NAMALWA (cell line): Measurements from ENCODE around the gene THOC7.

Experiments used
- DNase-seq: peaks from one replicate; pipeline ENCODE4 v3.0.0-alpha.2; 2015; ENCODE audit warnings: low spot score

The THOC7 gene

DNA sequence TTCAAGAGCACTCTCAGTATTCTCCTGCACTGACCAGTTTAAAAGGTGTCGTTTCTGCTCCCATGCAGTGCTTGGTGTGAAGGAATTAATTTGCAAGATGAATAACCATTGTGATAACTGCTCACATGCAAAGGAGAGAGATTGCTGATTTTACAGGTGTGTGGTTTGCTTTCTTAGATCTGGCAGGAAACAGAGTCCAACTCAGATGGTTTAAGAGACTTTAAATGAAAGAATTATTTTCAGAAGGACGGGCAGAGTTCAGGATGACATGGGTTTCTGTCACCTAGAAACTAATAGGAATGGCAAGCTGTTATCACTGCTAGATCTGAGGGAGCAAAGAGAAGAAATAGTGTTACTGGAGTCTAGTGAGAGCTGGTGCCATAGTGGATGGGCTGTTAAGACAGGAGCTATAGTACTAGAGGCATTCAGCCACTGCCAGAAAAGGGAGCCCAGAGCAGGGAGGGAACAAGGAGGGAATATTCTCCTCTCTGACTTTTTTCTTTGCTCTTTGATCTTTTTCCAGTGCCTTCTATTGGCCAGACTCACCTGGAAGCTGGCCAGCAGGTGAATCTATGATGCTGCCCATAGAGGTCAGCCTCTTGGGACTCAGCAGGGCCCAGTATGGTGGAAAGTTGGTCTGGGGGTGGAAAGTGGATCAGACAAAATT is 14.9 kb upstream of the THOC7 start:
- no peak for DNase-seq

DNA sequence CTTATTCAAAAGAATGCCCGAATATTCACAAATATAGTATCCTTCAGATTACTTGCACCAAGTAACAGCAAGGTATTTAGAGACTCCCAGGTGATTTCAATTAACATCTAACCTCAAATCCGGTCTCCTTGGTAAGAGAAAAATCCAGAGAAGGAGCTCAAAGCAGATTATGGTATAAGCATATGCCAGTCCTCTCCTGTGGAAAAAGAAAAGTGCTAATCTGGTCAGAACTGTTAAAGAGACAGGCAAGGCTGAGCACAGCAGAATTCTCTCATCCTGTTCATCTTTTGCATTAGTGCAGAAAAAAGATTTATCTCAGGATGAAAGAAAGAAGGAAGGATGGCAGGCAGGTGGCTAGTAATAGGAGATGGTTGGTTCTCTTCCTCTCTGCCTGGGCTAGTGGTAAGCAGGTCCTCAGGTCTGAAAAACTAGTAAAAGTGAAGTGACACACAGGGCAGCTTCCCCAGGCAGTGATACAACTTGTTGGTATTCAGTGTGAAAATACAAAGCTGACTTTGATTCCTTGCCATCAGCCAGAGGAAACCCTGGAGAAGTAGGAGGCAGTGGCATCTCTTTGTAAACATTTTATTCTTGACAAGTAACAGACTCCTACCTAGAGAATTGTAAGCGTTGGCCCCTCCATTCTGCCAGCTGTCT is 14.3 kb upstream of the THOC7 start:
- DNase-seq = no peak

DNA sequence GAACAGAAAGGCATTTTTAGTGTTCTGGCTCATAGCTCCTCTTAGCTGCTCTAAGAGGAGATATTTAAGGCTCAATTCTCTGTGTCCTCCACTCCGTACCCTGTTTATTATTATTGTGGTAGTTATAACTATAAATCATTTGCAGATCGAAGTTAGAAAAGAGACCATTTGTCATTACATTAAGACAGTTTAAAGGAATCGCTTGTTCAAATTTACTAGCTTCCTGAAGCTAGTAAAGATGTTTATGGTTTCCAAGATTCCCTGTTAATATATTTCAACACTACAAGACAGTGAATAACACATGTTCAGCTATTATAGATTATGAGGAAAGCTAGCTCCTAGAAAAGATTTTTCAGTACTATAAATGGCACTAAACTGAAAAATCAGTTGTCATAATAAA is 12.7 kb upstream of the THOC7 start:
- DNase-seq = no peak

DNA sequence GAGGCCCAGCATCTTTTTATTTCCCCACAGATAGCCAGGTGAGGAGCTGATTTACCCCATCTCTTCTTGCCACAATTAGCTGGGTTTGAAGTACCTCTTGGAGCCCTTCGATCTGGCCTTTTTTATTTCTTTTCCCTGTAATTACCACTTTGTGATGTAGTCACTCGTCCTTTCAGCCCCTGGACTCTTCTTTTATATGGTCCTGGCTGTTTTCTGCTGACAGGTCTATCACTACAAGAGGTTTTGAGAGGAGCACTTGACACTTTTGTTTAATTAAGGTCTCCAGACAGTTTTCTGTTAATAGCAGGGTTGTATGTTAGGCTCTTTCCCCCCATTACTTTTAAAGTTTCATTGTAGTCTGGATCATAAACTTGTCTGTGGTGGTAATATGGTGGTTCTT is 11.9 kb upstream of the THOC7 start:
- DNase-seq = no peak

DNA sequence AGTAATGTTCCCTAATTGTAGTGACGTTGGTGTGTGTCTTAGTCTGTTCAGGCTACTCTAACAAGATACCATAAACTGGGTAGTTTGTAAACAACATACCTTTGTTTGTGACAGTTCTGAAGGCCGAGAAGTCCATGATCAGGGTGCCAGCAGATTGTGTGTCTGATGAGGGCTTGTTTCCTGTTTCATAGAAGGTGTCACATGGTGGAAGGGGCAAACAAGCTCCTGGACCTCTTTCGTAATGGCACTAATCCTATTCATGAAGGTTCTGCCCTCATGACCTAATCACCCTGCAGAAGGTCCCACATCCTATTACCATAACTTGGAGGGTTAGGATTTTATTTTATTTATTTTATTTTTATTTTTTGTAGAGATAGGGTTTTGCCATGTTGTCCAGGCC is 11.2 kb upstream of the THOC7 start:
- no peak for DNase-seq

DNA sequence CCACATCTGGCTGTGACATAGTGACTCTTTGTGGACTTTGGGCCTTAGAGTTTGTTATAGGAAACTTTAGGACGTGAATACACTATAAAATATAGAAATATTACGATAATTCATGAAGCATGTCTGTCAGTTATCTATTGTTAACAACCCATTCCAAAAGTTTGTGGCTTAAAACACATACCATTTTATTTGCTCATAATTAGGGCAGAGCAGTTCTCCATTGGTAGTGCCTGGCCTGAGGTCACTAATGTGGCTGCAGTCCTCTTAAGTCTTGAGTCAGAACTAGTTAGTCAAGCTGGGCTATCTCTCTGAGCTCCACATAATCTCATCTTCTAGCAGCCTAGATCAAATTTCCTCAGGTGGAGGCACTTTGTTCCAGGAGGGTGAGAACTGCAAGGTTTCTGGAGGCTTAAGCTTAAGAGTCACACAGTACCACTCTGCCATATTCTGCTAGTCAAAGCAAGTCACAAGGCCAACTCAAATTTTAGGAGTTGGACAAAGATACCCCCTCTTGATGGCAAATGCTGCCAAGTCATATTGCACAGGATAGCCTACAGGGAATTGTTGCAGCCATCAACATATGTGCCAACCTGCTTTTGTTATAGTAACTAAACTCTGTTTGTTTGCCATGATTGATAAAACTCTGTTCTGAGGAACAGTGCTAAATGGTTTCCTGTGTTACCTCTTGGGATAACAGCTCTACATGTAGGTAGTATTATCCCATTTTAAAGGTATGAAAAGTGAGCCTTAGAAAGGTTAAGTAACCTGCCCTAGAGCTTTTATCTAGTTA is 8.7 kb upstream of the THOC7 start:
- no peak for DNase-seq

DNA sequence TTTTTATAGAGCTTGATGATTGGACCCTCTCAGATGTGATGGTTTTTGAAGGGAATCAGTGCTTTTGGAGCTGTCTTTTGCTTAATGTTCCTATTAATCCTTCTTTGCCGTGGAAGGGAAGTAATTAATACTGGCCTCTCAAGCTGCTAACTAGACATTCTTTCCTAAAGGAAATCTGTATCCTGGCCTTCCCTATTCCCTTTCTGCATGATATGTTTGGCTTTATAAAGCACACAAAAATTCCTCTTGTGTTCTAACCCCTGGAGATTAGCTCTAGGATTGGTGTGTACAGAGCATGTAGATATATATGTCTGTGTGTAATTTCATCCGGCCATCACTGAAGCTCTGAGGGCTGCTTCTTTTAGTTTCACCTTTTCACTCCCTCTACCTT is 7.0 kb upstream of the THOC7 start:
- no peak for DNase-seq

DNA sequence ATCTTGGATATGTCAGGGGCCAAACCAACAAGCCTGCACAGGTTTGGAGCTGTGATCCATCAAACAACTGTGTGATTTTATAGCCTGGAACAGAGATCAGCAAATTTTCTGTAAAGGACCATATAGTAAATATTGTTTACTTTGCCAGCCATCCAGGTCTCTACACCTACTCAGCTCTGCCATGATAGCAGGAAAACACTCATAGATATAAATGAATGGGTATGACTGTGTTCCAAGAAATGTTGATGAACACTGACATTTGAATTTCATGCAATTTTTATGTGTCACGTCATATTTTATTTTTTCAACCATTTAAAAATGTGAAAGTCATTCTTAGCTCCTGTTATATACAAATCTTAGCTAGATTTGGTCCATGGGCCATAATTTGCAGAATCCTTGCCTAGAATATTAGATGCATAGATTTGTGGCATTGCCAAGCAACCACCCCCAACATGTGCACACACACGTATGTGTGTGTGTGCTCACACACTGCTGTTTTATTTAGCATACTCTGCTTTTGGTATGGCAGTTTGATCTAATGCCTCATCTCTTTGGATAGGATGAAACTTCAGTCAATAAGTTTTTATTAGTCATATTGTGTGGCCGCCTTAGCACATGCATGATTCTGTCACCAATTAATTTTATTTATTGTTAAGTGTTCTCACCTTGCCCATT is 6.5 kb upstream of the THOC7 start:
- no peak for DNase-seq

DNA sequence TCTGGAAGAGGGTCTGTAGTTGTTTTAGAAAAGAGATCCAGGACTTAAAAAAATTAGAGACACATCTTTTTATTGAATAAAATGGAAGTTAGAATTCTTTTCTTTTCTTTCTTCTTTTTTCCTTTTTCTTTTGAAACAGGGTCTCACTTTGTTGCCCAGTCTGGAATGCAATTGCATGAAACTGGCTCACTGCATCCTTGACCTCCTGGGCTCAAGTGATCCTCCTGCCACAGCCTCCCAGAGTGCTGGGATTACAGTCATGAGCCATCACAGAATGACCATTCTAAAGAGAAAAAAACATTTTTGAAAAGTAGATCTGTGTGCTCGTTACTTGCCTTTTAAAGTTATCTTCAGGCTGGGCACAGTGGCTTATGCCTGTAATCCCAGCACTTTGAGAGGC is 3.6 kb upstream of the THOC7 start:
- DNase-seq = no peak

DNA sequence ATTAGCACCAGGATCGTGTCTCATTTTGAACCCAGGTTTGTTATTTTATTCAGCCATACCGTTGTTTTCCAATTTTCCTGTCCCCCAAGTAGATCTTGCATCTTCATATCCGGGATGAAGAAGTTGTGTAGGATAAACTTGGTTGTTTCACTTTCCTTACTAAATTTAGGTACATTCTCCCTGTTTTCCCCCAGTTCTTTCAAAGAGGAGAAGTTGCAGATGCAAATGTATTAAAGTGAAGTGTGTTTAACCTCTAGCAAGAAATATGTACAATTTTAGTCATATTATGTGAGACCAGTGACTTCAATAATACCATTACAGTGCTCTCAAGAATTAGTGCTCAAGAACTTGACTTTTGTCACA is 1.3 kb upstream of the THOC7 start:
- DNase-seq = peak; percentile 8

DNA sequence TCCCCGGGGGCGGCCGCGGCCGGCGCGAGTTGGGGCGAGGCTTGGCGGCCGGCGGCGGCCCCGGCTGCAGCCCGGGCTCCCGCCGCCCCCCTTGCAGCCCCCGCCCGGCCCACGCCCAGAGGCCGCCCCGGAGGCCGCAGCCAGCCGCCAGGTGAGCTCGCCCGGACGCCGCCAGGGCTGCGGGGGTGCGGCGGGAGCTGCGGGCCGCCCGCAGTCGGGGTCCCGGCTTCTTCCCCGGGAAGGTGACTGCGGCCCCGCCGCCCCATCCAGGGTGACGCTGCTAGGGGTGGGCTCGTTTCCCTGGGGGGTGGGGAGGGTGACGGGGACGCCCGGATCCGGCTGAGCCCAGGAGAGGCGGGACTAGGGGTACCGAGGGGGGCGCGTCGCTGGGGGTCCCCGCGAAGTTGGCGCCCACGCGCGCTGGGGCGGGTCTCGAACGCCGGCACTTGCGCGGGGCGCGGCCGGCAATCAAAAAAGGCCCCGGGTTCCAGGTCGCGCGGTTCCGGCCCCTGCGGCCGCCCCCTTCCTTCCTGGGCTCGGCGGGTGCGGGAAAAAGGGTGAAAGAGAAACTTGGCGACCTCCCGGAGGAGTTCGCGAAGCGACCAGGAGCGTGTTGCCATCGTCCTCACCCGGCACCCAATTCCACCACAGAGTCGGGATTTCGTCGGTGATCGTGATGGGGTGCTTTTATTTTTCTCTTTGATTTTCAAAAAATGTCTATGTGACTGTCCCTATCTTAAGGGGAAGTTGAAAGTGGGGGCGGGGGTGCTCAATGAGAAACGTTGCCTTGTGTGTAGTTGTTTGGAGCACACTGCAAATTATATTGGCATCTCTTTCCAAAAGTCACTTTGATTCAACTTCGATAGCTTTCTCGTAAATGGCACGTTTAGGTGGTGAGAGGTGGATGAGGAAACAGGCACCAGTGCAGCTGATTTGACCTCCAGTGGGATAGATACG is 681 bp upstream of the THOC7 start:
- DNase-seq = peak; percentile 42

DNA sequence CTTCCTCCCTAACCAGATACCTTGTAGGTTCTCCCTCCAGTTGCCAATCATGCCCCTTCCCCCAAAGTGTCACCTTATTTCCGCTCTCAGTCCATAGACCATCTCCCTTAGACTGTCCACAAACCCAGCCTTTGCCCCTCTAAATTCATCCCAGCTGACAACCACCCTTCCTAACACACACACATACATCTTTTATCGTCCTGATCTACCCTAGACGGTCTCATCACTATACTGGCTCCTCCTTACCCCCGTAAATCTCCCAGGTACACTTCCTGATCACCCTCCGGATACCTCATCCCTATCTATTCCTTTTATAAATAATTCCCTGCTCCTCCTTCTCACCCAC is 828 bp downstream of the THOC7 start:
- DNase-seq = peak; percentile 4

DNA sequence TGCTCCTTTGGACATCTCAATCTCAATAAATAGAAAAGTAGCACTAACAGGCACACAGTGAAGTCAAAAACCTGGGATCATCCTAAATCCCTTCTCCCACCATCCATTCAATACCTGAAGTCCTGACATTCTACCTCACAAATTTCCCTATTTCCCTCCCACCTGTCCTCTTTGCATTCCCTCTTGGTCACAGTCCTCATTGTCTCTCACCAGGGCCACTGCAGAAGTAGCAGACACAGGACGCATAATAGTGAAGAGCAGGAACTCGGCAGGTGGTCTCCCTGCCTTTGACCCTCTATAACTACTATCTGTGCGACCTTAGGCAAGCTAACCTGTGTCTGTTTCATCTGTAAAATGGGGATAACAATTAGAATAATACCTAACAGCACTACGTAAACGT is 2.3 kb downstream of the THOC7 start:
- DNase-seq = no peak

DNA sequence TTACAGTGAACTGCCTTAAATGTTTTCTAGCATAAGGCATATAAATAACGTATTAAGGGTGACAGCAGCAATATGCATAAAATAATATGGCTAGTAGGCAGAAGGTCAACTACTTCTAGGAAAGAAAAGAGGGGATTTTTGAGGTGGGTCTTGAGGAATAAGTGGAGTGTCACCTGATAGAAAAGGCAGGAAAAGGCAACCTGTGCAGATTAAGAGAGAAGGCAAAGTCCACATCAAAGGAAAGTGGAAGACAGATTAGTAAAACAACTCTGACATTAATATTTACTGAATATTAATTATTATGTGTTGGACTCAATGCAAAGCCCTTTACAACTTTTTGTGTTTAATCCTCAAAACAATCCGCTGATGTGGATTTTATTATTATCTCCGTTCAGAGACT is 2.8 kb downstream of the THOC7 start:
- DNase-seq = no peak

DNA sequence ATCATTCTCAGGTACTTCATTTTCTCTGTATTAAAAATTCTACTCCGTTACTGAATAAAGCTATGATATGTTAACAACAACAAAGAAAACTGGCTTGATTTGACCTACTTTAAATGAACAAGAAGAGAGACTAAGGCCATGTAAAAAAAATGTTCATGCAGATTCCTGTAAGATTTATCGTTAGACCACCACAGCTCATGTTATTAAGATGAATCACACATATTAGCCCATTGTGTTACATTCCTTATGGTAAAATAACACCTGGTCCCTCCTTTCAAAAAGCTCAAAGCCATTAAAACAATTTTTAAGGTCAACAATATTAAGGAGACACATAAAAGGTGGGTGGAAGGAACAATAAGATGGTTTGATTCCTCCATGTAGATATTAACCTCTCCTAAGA is 6.3 kb downstream of the THOC7 start:
- no peak for DNase-seq

DNA sequence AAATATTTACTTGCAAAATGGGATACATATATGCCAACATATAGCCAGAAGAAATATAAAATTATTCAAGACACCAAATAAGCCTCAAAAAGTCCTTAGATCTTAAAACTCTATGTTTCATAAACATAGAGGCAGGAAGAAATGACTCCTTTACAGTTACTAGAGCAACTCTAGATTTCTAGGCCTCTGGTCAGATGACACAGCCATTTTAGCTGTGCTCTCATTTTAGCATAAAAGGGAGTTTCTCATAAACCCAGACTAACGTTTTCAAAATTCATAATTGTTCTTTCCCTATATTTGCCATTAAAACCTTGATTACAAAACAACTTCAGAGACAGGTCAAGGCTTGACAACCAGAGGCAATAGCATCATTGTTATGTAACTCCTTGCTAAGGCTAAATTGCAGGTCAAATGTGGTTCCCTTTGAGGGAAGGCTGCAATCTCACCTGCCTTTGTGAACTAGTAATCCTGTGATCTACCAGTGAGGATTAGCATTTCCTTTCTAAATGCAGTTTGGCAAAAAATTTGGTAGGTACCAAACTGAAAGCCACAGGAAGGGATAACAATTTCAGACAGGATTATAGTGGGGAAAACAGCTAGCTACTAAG is 8.2 kb downstream of the THOC7 start:
- no peak for DNase-seq

DNA sequence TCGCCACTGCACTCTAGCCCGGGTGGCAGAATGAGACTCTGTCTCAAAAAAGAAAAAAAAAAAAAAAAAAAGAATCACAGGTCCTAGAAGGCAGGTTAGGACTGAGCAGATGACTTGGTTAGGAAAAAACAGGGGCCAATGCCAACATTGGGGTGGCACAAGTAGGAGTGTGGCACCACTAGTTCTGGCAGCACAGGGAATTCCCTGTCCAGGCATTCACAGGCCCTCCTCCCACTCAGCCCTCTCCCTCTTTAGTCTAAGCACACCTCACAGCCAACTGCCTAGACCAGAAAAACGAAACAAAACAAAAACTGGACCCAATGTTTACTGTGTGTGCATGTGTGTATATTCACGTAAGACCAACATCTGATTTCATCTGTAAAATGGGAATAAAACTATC is 10.5 kb downstream of the THOC7 start:
- no peak for DNase-seq

DNA sequence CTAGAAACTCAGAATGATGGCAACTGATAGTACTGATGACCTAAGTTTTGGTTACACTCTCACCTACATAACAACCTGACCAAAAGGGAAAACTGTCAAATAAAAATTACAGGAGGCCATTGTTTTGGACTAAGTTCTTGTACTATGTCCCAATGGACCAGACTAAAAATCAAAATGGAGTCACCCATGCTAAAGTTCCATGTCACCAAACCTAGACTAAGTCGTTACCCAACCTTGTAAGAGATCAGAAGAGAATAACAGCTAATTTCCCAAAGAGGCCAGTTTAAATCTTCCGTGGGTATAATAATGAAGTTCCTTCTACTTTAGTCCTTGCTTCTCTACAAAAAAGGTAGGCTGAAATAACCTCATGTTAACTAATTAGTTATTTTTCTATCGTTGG is 12.3 kb downstream of the THOC7 start:
- no peak for DNase-seq

DNA sequence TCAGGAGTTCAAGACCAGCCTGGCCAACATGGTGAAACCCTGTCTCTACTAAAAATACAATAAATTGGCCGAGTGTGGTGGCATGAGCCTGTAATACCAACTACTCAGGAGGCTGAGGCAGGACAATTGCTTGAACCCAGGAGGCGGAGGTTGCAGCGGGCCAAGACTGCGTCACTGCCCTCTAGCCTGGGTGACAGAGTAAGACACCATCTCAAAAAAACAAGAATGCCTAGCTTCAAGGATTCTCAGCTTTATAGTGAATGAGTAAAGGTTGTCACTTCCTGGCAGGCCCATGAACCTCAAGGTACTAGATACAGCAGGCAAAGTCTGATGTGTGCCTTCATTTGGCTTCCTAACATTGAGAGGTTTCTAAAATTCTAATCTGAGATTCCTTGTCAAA is 14.4 kb downstream of the THOC7 start:
- no peak for DNase-seq

DNA sequence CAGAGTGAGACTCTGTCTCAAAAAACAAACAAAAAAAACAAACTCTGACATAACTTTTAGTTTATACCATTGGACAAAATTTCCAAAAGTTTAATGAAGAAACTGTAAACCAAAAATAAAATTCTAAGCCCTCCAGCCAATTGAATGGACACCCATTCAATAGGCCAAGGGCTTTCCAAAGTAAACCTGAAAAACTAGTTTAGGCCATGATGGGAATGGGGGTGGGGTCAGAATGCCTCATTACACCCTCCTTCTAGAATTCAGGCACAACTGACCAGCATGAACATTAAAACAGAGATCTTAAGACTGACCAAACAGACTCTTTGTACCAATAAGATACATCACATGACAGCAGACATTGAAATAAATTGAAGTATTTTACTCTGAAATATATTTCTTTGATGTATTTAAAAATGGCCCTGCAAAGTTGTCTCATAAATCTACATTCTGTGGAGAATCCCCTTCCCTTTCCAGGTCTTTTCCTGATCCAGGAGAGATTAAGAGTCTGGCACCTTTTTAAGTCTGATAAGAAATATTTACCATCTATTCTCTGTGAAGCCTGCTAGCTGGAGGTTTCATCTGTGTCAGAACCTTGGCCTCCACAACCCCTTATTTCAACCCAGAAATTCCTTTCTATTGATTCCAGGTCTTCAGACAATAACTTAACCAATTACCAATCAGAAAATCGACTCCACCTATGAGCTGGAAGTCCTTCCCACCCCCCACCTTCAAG is 15.7 kb downstream of the THOC7 start:
- no peak for DNase-seq

DNA sequence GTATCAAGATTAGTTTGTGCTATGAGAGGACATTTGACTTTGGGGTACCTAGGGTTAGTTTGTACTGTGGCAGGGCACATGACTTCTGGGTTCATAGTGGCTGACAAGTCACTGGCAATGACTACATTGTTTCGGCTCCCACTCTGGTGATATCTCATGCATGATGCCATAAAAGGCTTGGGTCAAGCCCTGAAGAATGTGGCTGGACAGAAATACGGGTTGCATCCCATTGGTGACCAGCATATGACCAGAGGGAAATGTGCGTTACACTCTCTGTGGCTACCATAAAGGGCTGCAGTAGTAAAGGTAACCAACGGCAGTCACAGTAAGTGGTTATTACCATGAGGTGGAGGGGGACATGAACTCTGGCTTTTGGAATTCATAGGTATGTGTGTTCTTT is 18.4 kb downstream of the THOC7 start:
- no peak for DNase-seq
